Keratinocyte (primary cell): ENCODE data around the gene UBR2.

Source experiments
- EZH2 ChIP-seq: IDR thresholded peaks from one replicate; pipeline ENCODE4 v1.6.1; 2012; ENCODE audit warnings: inconsistent platforms, mild to moderate bottlenecking, low read length, moderate library complexity
- TF ChIP-seq, protein P1 (sequence below), 3 experiments: IDR thresholded peaks in 1 of 3; conservative IDR thresholded peaks in 1 of 3; optimal IDR thresholded peaks in 1 of 3; 2 replicates in 2 of 3; 3 replicates in 1 of 3; pipeline versions ENCODE3 to v1.5.1; 2011; ENCODE audit warnings: low read length in 3 of 3, mild to moderate bottlenecking in 3 of 3, moderate library complexity in 2 of 3, control low read depth in 1 of 3, inconsistent platforms in 1 of 3; ENCODE audit not compliant: insufficient read depth in 2 of 3; ENCODE audit errors: extremely low read depth in 1 of 3

DNA sequence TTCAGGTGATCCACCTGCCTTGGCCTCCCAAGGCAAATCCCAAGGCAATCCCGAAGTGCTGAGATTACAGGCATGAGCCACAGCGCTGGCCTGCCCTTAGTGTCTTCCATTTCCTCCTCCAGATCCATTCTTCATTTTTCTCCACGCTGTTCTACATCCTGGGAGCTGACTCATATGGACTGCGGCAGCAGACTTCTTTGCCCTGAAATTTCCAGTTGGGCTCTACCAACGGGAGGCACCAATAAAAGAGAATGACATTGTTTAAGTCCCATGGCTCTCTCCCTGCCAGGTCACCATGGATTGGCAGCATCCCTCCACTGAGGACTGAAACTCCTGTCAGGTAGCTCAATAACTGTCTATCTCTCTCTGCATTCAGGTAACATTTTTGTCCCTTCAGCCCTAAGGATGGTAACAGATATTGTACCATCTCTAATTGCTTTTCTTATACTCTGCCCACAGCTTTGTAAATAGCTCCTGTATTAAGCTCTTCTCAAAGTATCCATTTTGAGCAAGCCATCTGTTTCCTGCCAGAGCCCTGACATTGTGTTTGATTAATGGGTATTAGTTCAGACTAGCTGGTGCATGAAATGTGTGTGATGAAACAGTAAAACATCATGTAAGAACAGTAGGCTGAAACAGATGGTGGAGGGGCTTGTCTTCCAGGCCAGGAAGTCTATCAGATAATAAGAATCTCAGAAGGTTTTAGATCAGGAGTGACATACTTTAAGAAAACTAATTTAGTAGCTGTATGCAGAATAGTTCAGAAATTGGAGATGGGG, 178.5 kb downstream of the UBR2 start:
- TF ChIP-seq, protein P1, sequence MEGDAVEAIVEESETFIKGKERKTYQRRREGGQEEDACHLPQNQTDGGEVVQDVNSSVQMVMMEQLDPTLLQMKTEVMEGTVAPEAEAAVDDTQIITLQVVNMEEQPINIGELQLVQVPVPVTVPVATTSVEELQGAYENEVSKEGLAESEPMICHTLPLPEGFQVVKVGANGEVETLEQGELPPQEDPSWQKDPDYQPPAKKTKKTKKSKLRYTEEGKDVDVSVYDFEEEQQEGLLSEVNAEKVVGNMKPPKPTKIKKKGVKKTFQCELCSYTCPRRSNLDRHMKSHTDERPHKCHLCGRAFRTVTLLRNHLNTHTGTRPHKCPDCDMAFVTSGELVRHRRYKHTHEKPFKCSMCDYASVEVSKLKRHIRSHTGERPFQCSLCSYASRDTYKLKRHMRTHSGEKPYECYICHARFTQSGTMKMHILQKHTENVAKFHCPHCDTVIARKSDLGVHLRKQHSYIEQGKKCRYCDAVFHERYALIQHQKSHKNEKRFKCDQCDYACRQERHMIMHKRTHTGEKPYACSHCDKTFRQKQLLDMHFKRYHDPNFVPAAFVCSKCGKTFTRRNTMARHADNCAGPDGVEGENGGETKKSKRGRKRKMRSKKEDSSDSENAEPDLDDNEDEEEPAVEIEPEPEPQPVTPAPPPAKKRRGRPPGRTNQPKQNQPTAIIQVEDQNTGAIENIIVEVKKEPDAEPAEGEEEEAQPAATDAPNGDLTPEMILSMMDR (optimal IDR thresholded peaks at IDR 0.05 in 1 of 3, IDR thresholded peaks at IDR 0.05 in 1 of 3, conservative IDR thresholded peaks at IDR 0.05 in 1 of 3; ENCODE audit: extremely low read depth in 1 of 3, insufficient read depth in 2 of 3, low read length in 3 of 3): no peak
- no peak for TF ChIP-seq EZH2
